ENCODE measurements around the gene RNH1.

RNH1 gene

DNA sequence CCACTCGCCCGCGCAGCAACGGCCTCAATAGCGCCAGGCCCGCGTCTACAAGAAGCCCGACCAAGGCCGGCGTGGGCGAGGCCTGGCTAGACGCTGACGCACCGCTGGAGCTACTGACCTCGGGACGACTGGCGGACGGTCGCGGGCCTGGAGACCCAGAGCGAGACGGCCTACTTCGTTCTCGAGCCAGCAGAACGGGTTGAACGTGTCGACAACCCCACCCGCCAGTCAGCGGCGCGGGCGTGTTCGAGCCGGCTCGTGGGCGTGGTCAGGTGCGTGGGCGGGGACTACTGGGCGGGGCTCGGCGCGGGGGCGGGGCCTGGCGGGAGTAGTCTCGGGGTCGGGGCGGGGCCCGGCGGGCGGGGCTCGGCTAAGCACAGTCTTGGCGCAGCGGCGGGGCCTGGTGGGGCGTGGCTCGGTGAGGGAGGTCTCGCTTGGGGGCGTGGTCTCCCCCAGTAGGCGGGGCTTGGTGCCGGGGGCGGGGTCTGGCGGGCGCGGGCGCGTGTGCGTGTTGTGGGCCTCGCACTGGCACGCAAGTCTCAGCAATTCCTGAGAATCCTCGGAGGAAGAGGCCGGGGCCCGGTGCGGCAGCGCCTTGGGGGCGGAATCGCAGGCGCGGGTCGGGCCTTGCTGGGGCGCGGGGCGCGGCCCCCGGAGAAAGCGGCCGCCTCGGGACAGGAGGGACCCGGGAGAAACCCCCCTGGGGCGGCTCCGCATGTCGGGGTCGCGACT lies at the start of gene RNH1:
RNH1 (minus strand) TSS at position 248 of the 732 bp plus-strand sequence. CDS start 5,080 bp downstream, outside the sequence.
- no peak for TF ChIP-seq CTCF (IDR thresholded peaks at IDR 0.05; ENCODE audit: low read depth, low read length, missing control alignments)
- peak within 1 kb of the TSS; percentile 83 for H3K4me3 ChIP-seq (replicated peaks; ENCODE audit: low read depth, low read length)
- peak; percentile 59 for DNase-seq (ENCODE audit: extremely low read depth, low read depth)

DNA sequence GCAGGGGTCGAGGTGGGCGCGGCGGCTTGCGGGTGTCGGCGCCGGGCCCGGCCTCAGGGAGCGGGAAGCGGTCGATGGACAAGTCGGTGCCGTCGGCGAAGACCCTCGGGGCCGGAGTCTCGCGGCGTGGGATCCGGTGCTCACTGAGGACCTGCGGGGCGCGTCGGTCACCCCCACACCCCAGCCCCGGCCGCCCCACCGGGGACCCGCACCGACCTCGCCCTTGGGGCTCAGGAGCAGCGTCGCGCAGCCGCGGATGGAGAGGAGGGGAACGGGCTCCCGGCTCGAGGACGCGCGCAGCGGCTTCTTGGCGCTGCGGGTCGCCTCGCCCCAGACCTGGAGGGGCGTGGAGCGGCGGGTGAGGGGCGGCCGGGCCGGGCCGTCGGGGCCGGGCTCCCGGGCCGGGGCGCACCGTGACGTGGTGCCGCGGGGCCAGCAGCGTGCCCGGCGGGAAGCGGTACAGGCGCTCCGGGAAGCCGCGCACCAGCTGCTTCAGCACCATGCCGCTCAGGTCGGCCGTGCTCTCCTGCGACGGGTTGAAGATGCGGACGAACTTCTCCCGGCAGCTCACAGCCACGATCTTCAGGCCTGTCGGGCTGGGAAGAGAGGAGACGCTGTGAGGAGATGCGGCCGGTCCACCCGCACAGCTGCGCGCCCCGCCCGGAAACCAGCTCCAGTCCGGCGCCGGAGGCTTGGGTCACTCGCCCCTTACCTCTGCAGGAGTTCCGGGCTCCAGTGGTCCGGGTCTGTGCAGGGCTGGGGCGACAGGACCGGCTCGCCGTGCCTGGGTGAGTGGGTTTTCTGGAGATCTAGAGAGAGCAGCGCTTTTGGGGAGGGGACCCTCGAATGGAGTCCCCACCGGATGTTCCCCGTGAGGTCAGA lies 49.0 kb upstream of the RNH1 start:
- DNase-seq (ENCODE audit: extremely low read depth, low read depth): no peak
- no peak for TF ChIP-seq CTCF (IDR thresholded peaks at IDR 0.05; ENCODE audit: low read depth, low read length, missing control alignments)
- H3K4me3 ChIP-seq (replicated peaks; ENCODE audit: low read depth, low read length): no peak overlapping the region

DNA sequence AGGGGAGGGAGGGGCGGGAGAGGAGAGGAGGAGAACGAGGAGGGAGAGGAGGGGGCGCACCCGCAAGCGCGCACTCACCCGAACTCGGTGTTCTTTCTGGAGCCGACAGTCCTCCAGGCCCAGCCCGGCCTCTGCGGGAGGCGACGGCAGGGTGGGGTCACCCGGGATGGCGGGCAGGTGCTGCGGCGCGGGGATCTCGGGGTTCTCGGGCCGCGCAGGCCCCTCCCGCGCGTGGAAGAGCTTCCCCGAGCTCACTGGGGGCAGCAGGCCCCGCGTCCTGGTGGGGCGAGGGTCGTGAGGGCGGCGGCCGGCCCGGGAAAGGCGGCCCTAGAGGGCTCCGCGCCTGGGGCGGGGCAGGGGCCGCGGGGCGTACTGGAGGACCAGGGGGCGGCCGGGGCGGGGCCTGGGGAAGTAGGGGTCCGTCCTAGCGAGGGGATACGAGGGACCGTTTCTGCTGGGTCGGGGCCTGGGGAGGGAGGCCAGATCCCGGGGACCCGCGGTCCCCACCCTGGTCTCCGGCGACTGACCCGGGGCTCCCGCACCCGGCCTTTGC lies 48.3 kb upstream of the RNH1 start:
- DNase-seq (ENCODE audit: extremely low read depth, low read depth): no peak
- no peak overlapping the region for H3K4me3 ChIP-seq (replicated peaks; ENCODE audit: low read depth, low read length)
- TF ChIP-seq CTCF (IDR thresholded peaks at IDR 0.05; ENCODE audit: low read depth, low read length, missing control alignments): no peak

DNA sequence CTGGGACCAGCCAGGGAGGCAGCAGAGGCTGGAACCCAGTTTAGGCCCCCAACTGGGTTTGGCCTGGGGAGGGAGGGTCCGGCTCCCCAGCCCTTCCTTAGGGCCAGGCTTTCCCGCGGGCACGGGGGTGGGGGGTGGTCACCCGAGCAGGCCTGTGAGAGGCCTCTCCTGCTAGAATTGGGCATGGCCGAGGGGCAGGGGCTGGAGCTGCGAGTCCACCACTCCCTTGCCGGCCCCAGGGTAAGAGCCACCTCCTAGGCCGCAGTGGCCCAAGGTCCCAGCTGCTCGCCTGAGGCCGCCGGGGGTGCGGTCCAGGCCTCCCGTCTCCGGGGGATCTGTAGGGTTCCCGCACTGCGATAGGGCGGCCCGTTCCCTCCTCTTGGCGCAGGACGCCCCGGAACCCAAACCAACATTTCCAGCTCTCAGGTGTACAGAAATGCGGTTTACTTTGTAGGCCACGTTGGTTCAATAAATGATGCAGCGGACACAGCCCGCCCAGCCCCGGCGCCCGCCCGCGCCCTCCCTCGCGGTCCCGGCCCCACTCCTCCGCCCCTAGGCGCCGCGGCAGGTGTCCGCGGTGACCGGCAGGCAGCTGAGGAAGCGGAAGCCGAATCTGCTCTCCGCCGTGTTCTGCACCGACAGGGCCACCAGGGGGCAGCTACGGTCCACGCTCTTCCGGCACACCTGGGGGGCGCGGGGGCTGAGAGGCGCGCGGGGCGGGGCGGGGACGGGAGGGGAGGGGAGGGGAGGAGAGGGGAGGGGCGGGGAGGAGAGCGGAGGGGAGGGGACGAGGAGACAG lies 47.6 kb upstream of the RNH1 start:
- TF ChIP-seq CTCF (IDR thresholded peaks at IDR 0.05; ENCODE audit: low read depth, low read length, missing control alignments): peak; percentile 45
- no peak for DNase-seq (ENCODE audit: extremely low read depth, low read depth)
- no peak overlapping the region for H3K4me3 ChIP-seq (replicated peaks; ENCODE audit: low read depth, low read length)

GRCh38 chr11:553988-554340 lies 46.9 kb upstream of the RNH1 start:
- DNase-seq (ENCODE audit: extremely low read depth, low read depth): no peak
- TF ChIP-seq CTCF (IDR thresholded peaks at IDR 0.05; ENCODE audit: low read depth, low read length, missing control alignments): no peak

More at GRCh38 chr11:553988-554340, 46.9 kb upstream of the RNH1 start:
- no peak overlapping the region for H3K4me3 ChIP-seq (replicated peaks; ENCODE audit: low read depth, low read length)
